ENCODE data around the gene NPLOC4.

GRCh38 chr17:81537856-81538555 is 98.9 kb downstream of the NPLOC4 start:
- TF ChIP-seq CTCF (IDR thresholded peaks at IDR 0.05) (no peak), EP300 (IDR thresholded peaks at IDR 0.05) (no peak)
